NCI-H2196 (cell line): ENCODE data around the gene ITGA2B.

Experiments
- DNase-seq: peaks from one replicate; lab custom pipeline; 2025; ENCODE audit not compliant: unreplicated experiment; lab: John Stamatoyannopoulos, UW

The ITGA2B gene

DNA sequence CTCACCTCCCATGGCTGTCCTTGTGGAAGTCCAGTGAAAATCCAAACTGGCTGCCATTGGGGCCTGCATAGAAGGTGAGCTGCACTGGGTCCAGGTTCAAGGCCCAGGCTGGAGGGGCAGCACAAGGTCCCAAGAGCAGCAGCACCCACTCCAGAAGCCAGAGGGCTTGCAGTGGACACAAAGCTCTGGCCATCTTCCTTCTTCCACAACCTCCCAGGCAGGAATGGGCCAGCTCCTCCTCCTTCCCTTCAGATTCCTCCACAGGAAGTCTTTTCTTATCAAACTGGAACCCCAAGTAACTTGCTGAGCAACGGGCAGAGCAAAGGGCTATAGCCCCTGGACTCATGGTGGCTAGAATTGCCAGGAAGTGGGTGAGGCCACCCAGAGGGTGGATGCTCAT lies at the start of gene ITGA2B:
Gene ITGA2B, minus strand, starts transcription at position 369 of the 400 bp plus-strand sequence. Its CDS starts 176 bp downstream, at position 193.
- DNase-seq, result no peak

DNA sequence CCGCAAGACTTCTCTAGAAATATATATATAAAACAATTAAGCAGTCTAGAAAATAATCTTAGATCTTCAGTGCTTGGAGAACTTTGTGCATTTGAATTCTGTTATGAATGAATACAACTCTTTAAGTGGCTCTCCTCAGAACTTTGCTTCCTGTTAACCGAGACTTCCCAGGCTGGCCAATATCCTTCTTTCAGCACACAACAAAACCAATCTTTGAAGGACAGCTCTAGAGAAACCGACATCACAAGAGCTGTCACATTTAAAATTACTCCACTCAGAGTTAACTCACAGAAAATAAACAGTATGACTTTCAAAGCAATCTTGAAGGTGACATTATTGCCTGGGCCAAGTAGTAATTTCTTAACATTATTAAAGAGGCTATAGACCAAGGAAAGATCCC lies 49.7 kb upstream of the ITGA2B start:
- no peak for DNase-seq

DNA sequence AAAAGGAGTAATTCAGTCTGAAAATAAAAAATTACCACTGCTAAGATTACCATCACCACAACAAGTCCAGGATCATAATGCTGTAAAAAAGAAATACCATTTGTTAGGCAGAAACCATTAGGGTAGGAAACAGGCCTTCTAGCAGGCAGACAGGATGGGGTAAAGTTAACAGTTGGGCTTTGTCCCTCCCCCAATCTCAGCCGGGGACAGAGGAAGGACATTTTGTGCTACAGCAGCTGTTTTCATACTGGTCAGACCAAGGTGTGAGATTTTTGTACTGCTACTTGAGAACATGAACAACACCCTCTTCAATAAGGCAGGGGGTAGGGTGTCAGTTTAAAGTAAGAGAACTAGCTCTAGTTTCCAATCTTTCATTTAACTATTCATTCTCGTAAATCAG lies 49.2 kb upstream of the ITGA2B start:
- DNase-seq, result no peak

DNA sequence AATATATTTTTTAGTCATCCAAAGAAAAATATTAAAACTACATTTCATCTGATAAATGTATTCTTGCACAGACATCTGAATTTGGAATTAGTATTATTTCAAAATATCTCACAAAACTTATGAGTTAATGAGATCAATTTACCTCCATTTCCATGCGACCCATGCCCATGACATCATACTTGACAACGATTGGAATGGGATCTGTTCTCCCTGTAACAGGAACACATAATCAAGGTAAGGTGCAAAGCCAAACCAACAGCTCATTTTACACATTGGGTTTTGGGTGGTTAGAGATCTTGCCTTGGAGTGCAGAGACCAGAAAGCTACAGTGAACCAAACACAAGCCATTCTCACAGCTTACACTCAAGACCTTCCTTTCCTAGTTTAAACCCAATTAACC lies 46.9 kb upstream of the ITGA2B start:
- no peak for DNase-seq

DNA sequence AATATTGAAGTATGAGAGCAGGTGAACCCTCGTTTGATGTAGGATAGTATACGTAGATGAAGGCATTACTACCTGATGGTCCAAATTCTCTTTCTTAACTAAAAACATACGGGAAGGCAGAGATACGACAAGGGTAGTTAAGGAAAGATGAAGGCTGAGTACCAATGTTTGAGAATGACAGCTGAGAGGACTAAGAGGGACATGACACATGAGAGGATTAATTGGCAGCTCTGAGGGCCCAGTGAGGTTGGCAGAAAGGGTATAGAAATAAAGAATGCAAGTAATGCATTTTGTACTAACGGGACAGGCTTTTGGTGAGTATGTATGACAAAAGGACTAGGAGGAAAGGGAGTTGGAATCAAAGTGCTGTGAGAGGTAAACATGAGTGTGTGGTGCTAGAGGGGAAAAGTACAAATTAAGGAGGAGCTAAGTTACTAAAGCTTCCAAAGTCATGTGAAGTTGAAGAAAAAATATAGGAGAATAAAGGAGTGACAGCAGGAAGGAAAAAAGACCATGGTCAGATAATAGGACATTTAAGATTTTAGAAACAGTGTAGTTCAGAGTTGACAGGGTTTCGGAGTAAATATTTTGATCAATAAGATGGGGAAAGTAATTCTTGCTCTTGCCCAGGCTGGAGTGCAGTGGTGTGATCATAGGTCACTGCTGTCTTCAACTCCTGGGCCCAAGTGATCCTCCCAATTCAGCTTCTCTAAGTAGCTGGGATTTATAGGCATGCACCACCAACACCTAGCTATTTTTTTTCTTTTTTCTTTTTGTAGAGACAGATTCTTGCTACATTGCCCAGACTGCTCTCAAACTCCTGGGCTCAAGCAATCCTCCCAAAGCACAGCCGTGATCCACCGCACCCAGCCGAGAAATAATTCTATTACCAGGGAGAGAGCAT lies 43.1 kb upstream of the ITGA2B start:
- no peak for DNase-seq

DNA sequence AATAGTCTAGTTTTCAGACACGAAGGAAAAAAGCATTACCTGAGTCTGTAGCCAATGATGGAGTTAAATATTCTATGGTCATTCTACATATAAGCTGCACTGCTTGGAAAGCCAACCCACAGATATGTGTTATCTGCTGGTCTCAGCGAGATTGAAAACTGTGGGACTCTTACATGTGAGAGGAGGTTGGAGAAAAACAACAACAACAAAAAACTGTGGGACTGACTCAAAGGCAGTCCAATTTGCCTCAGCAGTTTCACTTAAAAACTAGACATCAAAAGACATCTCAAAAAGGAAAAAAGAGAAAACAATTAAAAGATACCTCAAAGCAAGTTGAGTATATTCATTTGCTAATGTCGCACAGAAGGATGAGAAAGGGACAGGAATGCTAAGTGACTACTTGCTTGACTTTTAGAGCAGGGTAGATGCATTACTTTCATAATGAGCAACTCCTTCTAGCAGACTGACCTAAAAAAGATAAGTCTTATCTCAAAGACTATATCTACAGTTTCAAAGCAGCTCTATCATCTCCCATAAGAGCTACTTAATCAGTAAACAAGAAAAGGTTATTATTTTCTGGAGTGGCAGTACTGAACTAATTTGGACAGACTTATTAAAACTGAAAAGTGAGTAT lies 35.5 kb upstream of the ITGA2B start:
- DNase-seq, result no peak

DNA sequence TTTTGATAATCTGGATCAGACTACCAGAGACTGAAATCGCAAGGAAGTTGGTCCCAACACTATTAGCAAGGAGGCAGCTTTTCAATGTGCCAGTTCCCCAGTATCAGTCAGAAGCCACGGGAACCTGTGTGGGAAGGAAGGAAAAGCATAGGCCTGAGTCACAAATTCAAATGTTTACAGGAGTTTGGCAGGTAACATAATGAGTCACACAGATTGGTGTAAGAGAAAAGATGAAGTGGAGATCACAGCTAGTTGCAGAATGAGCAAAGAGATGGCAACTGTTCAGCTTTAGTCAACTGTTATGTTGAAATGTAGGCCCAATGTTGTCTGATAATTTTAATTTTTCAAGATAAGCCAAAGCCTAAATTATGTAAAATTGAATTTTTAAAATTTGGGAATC lies 28.1 kb upstream of the ITGA2B start:
- DNase-seq, result no peak

DNA sequence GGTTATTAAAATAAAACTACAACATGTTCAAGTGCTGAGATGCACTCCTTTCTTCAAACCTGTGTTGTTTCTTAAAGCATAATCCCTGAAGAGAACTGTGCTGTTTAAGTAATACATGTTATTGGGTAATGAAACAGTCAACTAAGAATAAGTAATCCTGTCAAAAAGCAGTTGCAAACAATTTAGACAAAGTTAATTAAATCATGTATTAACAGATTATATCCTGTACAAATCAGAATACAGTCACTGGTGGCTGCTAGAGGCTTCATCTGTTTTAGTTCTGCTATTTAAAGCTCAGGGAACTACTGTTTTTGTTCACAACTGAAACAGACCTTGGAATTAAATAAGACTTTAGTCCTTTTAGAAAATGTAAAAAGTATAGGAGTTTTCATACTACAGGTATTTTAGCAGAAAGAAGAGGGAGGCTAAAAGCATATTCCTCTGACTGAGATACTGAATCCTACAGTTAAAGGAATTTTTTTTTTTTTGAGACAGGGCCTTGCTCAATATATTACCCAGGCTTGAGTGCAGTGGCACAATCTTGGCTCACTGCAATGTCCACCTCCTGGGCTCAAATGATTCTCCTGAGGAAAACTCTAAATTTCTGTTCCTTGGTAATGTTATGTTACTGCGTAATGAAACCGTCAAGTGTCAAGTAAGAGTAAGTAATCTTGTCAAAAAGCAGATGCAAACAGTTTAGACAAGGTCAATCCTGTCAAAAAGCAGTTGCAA lies 27.3 kb upstream of the ITGA2B start:
- no peak for DNase-seq

DNA sequence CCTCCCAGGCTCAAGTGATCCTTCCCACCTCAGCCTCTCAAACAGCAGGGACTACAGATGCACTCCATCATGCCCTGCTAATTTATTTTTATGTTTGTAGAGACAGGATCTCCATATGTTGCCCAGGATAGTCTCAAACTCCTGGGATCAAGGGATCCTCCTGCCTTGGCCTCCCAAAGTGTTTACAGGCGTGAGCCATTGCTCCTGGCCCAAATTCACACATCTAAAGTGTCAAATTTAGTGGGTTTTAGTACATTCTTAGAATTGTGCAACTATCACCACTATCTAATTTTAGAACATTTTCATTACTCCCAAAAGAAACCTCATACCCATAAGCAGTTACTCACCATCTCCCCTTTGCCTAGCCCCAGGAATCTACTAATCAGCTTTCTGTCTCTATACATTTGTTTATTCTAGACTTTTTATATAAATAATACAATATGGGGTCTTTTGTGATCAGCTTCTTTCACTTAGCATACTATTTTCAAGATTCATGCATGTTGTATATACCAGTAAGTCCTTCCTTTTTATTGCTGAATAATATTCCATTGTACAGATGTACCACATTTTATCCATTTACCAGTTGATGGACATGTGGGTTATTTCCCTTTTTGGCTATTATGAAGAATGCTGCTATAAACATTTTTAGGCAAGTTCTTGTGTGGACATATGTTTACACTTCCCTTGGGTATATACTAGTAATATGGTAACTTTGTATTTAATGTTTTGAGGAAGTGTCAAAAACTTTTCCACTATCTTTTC lies 25.1 kb upstream of the ITGA2B start:
- DNase-seq, result no peak

DNA sequence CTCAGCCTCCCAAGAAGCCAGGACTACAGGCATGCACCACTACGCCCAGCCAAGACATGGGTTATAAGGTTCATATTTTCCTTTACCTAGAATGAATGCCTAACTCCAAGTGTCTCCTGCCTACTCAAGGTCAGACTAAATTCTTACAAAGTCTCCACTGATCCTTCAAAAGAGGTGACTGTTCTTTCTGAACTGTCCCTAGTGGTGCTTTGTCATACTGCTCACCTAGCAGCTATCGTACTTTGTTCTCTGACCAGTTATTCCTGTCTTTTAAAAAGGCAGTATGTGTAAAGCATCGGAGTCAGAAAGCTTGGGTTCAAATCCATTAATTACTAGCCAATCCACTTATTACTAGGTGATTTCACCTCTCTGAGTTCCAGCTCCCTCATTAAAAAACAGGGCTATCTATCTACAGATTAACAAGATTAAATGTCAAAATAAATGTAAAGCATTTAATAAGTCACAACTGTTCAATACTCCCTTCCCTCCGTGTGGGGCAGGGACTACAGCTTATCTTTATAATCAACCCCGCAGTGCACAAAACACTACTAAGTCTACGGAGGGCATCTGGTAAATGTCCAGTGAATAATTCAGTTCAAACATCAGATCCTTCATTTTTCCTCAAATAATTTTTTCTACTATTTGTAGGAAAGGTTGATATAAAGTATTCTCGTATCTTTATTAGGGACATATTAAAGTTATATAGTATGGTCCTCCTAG lies 20.0 kb upstream of the ITGA2B start:
- DNase-seq, result no peak

DNA sequence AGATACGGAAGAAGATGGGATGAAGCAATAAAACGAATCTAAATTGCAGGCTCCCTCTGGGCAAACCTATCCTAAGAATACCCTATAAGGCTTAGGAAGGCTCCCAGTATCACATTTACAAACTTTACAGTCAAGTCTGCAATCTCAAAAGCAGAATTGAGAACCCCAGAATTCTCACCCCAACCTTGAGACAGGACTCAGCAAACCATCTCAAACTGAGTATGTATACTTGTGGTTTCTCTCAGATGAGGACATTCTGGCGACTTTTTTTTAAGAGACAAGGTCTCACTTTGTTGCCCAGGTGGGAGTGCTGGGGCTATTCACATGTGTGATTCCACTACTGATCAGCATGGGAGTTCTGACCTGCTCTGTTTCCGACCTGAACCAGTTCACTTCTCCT lies 19.3 kb upstream of the ITGA2B start:
- DNase-seq, result no peak

DNA sequence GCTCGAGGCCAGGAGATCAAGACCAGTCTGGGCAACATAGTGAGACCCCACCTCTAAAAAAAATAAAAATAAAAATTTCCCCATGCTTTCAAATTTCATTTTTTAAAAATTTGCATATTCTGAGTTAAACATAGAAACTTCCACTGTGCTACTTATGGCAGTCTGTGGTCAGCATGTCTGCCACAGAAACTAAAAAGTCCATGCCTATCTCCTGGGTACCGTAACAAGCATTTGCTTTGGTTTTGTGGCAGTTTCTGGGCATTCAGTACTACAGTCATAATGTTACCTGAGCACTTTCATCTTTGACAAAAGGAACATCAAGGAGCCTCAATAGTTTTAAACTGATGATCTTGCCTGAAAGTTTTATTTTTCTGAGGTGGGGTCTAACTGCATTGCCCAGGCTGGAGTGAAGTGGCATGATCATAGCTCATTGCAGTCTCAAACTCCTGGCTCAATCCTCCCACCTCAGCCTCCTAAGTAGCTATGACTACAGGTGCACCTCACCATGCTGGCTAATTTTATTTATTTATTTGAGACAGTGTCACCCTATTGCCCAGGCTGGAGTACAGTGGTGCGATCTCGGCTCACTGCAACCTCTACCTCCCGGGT lies 13.2 kb upstream of the ITGA2B start:
- DNase-seq, result no peak

DNA sequence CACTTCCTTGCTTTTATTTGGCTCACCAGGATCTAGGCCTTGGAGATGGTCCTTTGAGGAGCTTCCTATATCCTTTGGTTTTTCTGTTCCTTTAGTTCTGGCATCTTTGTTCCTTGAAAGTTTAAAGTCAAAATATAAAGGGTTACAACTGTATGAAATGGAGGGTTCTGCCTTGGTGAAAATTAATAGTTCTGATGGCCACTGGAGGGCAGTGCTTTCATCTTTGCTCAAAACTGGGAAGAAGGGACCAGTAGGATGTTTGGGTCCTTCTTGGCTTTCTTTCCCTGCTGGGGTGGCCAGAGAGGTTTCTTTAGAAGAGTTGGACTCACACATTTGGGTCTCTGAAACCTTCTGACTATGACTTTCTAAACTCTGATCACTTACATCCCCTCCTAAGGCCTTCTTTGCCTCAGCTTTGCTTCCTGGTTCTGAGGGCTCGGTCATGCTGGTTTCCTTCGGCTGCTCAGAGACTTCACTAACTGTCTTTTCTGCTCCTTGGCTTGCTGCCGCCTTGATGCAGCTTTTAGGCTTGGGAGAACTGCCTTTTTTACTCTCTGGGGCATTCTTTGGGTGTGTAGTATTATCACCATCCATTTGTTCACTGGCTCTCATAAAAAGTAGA lies 10.9 kb upstream of the ITGA2B start:
- DNase-seq, result peak; percentile 28

DNA sequence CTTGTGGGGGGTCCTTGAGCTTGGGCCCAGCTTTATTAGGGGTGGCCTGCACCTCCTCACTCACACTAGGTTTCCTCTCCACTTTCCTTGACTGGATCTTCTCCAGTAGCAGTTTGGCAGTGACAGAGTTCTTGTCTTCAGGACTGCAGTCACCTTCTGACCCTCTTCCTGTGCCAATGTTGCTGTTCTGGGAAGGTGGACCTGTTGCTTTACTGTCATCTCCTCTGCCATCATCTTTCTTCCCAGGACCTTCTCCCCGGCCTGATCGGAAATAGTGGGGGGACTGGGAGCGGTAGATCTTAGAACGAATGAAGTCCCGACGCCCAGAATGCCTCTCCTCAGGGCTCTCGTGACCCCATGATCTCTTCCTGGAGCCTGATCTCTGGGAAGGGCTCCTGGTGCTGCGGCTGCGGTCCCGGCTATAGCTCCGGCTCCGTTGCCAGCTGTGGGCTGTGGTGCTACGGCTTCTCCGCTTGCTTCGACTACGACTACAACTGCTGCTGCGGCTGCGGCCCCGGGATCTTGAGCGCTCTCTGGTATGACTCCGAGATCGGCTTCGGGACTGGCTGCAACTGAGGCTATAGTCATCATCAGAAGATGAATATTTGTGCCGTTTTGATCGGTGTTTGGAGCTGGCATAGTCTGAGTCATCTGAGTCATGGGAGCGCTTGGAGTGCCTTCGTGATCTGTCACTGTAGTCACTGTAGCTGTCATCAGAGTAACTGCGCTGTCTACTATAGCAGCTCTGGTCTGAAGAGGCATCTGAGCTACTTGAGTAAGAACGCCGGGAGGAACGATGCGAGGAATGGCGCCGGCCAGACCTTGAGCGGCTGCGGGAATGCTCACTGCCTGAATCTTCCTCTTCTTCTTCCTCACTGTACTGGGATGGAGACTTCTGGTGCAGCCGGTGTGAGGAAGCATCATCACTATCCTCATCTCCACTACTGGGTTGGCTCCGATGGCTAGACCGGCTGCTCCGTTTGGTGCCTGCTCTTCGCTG lies 9.5 kb upstream of the ITGA2B start:
- no peak for DNase-seq

DNA sequence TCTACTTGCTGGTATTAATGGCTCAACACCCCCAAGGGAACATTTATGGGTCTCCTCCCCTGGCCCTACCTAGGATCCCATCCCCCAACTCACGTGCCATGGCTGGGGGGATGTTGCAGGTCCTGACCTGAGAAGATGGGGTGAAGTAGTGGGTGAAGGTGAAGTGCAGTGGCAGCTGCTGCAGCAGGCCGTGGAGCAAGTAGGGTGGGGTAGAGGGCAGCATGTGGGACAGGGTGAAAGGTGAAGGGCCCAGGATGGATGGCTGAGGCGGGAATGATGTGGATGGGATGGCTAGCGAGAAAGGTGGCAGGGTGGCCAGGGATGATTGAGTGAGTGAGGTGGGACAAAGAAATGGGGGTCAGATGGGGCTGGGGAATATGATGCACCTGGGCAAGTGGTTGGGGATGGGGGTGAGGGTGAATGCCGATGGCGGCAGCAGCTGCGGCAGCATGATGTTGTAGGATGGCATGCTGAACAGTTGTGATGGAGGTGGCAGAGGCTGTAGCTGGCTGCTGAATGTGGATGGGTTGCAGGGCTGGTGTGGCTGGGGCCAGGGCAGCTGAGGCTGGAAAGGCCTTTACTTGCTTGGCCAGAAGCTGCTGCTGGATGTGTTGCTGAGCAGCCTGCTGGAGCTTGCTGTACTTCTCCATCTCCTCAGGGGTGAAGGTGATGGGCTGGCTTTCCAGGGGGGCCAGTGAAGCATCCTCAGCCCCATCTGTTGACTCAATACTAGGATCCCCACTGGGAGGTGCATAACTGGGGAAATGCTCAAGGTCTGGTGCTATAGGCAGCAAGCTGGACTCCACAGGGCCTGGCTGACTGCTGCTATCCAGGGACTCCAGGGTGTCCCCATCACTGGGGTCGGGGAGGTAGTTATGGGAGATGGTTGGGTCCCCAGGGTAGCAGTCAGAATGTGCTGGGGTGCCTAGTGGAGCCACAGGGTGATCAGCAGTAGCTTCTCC lies 8.3 kb upstream of the ITGA2B start:
- no peak for DNase-seq

DNA sequence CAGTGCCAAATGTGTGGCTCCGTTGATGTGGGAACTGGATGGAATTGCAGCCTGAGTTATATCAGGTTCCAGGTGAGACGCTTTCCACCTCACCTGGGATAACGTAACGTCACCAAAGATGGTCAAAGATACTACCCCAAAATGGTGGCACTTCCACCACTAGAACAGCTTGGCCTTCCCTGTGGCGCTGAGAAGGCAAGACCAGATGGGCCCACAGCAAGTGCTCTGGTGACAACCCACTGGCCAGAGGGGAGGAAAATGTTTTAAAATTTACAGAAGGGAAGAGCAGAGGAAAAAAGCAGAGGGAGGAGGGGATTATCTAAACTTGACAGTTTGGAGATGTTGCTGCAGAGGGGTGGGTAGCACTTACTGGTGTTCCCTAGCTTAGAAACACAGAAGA lies 7.5 kb upstream of the ITGA2B start:
- DNase-seq, result no peak

DNA sequence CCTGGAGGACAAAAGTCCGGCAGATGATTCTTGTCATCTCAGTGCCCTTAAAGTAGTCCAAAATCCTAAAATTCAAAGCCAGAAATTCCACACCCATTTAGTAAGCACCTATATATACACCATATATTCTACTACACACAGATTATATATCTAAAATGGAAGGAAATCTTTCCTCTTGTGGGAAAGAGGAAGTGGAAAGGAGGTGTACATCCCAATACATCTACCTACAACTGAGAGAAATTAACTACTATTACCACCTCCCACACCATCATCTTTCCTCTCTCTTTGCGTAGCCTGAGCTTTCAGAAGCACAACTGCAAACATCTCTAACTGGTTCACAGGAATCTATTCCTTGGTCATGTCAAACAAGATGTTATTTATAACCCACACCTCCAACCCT lies 5.4 kb upstream of the ITGA2B start:
- DNase-seq, result no peak
